B cell (primary cell): ENCODE data around the gene AFF3.

Source experiments
- CTCF ChIP-seq: fragments of 200-600 bp; IDR thresholded peaks from one replicate; pipeline ENCODE4 v1.8.0; 2022; ENCODE audit warnings: antibody characterized with exemption, mild to moderate bottlenecking
- EZH2 ChIP-seq: IDR thresholded peaks from 2 replicates; pipeline ENCODE4 v1.6.1; 2012; ENCODE audit warnings: borderline replicate concordance, low read depth, mild to moderate bottlenecking, moderate library complexity, low read length; ENCODE audit not compliant: insufficient read depth, poor library complexity, severe bottlenecking

GRCh38 chr2:99860720-99861375, 281.5 kb downstream of the AFF3 start:
- no peak for TF ChIP-seq CTCF
- no peak for TF ChIP-seq EZH2
